Fibroblast of skin of right biceps (primary cell): ENCODE measurements around the gene GANC.

Experiments used
- DNase-seq: peaks from one replicate; pipeline ENCODE4 v3.0.0-alpha.2; 2013

The GANC gene

DNA sequence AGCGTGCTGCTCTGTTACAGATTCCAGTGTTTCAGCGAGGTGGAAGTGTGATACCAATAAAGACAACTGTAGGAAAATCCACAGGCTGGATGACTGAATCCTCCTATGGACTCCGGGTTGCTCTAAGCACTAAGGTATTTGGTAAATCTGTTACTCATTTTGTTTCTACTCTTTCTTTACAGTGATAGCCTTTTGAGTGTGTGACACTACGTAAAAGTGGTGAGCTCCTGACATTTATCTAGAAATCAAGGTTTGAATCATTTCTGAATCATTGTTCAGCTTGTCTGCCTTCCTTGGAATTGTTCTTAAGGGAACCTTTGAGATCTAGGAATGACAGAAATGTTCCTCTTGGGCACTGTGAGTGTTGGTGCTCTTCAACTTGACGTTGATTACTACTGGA is 75.1 kb downstream of the GANC start:
- DNase-seq: peak; percentile 93

DNA sequence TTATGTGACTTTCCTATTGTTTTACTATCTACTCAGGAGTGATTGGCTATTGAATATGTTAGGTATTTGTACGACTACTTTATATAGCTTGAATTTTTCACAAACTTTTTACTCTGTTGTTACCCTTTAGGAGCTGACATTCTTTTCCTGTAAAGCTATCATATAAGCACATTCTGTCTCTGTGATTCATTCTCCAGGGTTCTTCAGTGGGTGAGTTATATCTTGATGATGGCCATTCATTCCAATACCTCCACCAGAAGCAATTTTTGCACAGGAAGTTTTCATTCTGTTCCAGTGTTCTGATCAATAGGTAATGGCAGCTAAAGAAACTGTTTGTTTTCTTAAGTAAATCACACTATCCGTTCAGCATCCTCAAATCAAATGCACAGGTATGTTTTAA is 76.2 kb downstream of the GANC start:
- peak; percentile 82 for DNase-seq

DNA sequence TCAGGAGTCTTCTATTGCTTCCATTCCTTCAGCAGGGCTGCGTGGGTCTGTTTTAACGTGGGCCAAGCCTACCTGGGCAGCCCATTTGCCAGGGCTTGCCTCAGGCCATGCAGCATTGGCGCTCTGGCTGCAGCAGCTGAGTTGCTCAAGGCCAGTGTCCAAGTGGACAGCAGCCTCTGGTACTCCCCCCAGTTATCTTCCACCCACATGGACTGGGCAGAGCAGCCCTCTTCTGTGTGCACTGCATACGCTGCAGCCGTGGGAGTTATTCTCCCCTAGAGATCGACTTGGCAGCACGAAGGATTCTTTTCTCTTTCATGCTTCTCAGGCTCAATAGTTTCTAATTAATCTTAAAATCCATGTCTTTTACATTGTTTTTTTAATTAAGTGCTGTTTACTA is 79.4 kb downstream of the GANC start:
- no peak for DNase-seq

DNA sequence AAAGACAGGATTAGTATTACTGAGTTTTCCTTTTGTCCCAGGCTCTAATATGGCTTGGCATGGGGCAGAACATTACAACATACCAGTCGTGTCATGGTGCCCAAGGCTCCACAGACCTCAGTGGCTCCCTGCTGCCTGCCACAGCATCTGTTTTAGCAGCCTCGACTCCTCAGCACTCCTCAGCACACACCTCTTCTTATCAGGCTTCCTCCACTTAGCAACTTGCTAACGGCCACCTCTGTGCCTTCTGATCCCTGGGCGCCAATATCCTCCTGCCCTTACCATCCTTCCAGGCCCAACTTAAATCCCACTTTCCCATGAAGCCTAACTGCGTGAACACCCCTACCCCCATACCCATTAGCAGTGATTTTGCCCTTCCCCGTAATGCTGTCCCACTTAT is 80.1 kb downstream of the GANC start:
- no peak for DNase-seq

DNA sequence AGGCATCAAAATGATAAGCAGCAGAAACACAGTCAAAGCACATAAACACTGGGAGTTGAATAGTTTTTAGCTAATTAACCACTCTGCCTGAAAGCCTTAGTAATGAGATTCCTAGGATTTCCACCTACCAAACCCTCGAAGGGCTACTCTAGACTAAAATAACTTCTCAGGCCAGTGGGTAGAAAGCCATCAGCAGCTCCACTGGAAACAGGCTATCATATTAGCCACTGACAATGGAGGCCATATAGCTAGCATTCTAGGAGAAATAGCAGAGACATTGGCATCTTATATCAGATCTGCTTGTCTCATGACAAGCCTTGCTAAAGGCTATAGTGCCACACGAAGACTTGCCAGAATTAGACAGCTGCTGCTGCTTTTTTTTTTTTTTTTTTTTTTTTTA is 81.8 kb downstream of the GANC start:
- DNase-seq: no peak

DNA sequence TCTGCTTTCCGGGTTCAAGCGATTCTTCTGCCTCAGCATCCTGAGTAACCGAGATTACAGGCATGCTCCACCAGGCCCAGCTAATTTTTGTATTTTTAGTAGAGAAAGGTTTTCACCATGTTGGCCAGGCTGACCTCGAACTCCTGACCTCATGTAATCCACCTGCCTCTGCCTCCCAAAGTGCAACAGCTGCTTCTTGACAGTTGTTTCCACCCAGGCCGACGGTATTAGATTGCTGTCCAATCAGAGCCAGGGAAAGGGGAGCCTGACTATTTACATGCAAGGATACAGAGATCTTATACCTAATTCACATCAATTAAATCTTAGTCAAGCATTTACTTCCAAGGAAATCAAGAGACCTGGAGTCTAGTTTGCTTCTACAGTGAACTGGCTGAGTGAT is 82.3 kb downstream of the GANC start:
- no peak for DNase-seq

DNA sequence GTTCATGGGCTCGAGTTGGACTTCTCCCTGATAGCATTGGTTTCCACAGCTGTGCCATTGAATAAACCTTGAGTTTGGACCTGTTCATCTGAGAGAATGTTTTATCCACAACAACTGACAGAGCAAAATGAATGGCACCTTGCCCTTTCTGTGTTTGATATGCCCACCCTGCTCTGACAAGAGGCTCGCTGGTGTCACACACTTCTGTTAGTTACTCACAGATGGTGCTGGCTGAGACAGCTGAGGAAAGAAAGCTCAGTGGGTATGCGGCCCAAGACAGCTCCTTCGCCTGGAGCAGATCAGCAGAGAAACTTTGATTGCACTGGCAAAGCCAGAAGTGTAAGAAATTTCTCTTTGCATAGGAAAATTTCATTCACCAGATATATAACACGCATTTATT is 83.8 kb downstream of the GANC start:
- no peak for DNase-seq

DNA sequence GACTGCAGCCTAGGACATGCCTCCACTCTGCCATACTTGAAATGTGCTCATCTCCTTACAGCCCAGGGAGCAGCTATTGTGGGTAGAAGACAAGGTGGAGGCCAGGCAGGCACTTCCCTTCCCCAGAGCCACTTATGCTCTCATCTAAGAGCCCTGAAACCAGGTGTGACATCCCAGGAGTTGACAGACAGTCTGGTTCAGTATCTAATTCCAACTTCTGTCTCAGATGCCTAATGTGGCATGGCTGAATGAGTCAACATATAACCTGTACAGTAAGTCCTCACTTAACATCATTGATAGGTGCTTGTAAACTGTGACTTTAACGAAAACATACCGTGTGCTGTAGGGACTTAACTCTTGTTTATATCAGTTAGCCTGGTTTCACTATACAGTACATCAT is 85.1 kb downstream of the GANC start:
- DNase-seq: no peak

DNA sequence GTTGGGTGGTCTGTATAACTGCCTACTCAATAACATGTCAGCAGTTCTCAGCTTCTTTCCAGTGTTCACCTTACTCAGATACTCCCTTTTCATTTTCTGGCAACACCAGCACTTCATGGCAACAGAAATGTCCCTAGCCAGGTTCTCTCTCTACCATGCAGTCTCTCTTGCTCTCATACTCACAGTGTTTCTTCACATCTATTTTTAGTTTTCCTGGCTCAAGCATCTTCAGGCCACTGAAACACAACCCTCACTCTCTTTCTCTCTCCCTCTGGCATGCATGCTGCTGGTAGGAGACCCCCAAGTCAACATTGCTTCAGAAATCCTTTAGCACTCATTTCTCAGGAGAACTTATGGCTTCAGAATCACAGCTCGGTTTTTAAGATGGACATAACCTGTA is 86.2 kb downstream of the GANC start, which contains the start of gene CAPN3:
Gene CAPN3 (plus strand): TSS at position 253 of the 400 bp plus-strand sequence. CDS start 305 bp downstream, outside the sequence.
- DNase-seq: no peak

DNA sequence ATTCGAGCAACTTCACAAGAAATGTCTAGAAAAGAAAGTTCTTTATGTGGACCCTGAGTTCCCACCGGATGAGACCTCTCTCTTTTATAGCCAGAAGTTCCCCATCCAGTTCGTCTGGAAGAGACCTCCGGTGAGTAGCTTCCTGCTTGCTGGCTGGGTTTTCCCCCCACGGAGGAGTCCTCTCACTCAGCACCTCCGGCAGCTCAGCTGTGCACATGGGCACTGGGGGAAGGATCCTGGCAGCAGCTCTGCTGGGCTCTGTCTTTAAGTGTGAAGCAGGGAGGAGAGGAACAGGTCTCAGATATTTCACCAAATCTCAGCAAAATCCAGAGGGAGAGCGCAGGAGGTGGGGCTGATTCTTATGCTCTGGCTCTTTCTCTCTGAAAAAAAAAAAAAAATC is 87.0 kb downstream of the GANC start:
- DNase-seq: no peak

DNA sequence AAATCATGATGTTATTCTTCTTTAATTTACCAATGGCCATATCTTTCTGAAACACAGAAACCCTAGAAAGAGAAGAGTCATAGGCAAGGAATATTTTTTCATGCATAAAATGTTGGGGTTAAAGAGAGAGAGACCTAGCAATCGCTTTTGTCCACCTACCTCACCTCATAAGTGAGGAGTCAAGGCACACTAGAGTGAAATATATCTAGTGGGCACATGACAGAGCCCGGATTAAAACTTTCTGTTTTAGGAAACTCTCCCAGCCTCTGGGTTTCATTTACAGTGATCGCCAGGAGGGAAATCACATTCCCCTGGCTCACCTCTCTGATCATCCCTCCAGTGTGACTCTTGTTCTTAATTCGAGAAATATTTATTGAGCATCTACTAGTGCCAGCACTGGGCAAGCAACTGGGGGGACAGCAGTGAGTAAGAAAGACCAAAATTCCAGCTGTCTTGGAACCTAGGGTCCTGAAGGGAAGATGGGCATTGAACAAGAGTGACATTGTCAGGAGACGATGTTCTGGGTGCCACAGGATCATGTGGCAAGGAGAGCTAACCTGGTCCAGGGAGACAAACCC is 87.6 kb downstream of the GANC start:
- no peak for DNase-seq

DNA sequence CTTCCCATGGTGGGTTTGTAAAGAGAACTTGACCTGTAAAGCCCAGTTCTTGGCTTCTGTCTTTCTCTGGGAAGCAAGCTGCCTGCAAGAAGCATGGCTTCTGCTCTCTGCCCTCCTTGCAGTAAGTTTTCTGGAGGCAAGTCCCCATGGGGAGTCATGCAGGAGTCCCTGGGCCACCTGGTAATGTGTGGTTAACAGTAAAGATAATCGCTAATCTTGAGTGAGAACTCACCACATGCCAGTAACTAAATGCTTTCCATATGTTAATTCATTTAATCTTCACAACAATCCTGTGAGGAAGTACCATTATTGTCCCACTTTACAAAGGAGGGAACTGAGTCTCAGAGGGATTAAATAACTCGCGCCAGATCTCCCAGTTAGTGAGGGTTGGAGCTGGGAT is 90.5 kb downstream of the GANC start:
- no peak for DNase-seq

DNA sequence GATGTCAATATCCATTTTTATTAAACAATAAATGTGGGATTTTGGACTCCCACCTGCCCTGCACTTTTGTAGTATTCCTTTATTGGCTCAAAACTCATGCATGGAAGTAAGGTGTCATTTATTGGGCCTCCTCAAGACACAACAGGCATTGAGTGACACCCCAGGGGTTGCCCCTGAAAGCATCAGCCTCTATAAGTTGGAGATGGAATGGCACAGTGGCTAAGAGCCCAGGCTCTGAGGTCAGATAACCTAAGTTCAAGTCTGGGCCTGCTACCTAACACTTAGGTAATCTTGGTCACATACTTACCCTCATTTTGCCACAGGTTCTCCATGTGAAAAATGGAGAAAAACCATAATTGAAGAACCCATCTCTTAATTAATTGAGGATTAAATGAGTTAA is 90.9 kb downstream of the GANC start:
- no peak for DNase-seq

DNA sequence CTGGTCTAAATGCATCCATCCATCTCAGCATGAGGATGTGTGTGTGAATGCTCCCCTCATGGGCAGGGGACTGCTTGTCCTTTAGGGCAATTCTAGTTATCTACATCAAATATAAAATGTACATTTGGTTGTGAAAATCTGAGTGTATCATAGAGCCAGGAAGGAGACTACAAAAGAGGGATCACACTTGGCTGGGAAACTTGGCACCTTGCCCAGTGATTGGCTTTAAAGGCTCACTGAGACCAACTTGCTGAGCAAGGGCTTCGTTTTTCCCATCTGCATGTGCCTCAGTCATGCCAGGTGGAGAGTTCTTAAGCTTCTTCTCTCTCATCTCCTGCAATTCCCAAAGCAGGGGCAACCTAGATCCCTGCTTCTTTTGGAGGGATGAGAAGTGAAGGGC is 91.5 kb downstream of the GANC start:
- DNase-seq: peak; percentile 25

DNA sequence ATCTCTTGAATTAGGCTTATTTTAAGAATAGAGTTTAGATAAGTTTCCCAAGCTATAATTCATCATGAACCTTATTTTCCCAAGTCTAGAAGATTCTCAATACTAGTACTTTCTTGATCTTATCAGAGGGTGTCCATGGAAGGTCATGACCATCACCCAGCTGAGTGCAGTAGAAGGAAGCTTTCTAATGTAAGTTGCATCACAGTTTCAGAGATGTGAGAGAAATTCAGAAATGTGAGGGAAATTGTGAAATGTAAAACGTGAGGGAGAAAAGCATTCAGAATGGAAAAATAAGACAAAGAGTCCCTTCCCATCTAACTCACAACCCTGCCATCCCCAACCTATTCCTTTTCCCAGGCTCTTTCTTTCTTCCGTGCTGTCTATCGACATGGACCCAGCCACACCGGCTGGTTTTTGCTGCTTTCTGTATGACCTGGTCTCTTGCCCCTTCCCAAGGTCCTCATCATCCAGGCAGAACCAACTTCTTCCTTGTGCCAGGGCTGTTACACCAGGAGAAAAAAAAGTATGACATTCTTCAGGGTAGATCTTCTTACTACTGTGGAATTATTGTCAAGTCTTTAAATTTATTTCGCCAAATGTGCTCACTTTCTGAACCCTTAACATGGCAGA is 93.0 kb downstream of the GANC start:
- no peak for DNase-seq

DNA sequence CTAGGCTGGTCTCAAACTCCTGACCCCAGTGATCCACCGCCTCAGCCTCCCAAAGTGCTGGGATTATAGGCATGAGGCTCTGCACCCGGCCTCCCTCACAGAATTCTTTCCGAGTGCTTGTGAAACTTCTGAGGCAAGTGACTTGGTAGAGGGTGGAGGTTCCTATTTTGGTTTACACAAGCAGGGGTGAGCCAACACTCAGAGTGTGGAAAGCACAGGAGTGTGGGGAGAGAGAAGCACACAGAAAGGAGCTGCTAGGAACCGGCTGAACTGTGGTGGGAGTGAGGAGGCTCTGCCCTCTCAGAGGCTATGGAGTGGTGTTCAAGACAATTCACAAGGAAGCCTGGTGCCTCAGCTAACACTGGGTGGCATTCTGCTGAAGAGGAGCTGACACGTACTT is 94.0 kb downstream of the GANC start:
- DNase-seq: no peak

DNA sequence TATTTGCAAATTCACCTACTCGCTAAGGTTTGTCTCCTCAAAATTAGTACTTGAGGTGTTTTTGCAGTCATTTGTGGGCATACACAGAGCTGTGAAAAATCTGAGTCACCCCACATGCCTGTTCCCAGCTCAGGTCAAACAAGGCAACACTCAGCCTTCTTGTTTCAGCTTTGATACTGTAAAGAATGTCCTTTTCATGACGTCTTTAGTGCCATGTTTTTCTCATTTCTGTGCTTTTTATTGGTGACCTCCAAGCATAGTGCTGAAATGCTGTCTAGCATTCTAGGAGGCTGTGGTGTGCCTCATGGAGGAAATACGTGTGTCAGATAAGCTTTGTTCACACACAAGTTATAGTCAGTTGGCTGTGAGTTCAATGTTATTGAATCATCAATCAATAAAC is 95.1 kb downstream of the GANC start:
- DNase-seq: peak; percentile 34

DNA sequence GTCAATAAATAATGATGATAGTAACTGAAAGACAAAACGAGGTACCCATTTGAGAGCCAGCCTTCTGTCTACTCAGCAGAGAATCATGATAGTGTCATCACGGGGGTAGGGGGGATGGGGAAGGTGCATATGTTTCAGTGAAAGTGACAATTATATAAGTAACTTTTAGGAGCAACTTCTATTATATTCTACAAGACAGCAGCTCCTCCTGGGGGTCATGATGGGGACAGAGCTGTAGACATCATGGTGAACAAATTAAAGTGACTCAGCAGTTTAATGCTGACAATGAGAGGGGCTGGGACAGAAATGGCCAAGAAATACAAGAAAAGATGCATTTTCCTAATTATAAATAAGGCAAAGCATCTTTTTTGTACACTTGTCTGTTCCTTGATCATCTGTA is 98.1 kb downstream of the GANC start:
- peak; percentile 47 for DNase-seq

DNA sequence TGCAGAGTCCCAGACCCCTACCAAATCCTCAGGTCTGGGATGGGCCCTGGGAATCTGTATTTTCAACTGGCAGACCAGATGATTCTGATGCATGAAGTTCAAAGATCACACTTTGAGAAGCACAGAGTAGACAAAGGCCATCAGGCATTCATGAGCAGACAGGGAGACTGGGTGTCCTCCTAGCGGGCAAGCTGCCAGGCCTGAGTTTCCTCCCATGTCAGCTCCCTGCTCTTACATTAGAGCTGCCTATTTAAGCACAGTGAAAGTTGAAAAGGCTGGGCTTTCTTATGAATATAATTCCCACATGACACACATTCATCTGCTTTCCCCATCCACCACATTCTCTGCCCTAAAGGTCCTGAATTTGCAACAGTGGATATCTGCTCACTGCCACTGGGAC is 100.3 kb downstream of the GANC start:
- no peak for DNase-seq

DNA sequence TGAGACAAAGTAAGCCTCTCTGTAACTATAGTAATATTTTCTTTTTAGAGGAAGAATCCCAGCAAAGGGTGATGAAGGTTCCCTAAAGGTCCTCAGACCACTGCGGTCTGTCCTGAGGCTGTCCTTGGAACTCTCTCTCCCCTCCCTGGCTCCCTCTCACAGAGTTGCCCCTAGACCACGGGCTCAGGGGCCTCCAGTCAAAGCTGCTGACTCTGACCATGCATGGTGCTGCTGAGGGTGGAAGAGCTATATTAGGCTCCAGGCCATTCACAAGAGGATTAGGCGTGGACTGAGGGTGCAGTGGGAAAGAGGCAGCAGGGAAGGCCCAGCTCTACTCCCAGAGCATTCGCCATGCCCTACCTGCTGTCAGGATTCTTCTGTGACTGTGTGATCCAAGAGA is 100.9 kb downstream of the GANC start:
- DNase-seq: no peak

DNA sequence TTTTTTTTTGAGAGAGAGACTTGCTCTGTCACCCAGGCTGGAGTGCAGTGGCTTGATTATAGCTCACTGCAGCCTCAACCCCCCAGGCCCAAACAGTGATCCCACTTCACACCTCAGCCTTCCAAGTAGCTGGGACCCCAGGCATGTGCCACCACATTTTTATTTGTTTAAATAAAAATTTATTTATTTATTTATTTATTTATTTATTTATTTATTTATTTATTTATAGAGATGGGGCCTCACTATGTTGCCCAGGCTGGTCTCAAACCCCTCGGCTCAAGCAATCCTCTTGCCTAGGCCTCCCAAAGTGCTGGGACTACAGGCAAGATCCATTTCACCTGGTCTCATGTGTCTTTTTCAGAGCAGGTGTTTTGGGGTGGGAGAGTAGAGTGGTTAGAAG is 101.8 kb downstream of the GANC start:
- DNase-seq: no peak

DNA sequence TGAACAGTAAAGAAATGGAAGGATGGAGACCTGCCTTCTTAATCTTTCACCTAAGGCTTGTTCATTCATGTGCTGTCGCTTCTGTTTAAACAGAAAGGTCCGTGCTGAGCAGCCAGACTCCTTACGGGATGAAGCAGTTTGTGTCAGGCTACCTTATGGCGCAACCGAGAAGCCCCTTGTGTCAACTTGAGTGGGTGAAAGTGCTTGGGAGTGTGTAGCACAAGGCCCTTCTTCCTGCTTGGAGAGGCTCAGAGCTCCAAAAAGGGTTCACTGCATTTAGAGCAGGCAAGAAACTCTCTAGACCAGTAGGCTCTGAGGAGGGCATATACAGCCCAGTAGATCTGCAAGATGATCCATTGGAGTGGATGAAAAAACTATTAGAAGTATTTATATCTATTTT is 102.3 kb downstream of the GANC start:
- no peak for DNase-seq

DNA sequence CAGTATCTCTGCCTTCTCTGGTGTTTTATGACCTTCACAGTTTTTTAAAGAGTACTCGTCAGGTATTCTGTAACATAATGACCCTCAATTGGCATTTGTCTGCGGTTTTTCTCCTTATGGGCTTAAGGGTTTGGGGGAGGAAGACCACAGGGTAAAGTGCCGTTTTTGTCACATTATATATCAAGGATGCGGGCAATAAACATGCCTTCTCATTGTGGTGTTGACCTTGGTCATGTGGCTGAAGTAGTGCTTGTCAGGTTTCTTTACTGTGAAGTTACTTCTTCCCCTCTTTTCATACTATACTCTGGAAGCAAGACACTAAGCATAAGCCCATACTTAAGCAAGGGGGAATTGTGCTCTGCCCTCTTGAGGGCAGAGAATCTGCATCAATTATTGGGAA is 102.9 kb downstream of the GANC start:
- no peak for DNase-seq

DNA sequence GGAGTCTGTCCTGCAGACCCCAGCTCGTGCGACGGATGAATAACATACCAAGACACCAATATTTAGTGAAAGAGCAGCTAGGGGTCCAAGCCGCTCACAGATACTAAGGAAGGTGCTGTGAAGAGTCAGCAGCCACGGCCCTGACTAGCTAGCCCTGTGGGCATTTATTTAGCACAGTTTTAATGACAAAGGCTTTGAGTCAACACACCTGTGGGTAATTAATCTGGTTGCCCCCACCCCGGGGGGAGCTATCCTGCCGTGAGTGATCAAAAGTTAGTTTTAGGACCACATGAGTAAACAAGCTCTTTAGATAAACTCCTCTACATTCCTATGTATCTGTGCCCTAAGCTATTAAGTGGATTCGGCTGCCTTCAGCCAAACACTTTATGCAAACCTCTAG is 105.0 kb downstream of the GANC start:
- no peak for DNase-seq

DNA sequence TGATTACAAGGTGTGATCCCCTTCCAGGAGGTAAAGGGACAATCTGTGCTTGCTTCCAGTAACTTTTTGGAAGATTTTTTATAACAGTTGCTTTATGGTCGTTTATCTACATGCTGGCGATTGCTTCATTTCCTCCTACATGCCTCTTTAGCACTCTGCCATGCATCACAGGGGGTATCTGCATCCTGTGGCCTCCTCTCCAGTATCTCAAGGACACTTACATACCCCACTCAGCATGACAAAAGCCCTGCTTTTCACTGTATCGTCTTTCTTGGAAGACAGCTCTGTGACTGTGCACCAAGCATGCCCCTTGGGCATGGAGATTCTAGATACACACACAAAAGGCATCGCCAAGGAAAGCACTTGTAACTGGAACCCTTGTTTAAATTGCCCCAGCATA is 111.6 kb downstream of the GANC start:
- no peak for DNase-seq
